ENCODE data around the gene RGPD3.
"Not testable (repeated sequence)": the region's sequence is repeated elsewhere in the genome, so short reads cannot be mapped to it uniquely, and the experiment has no call there.

- TF ChIP-seq CTCF (IDR thresholded peaks at IDR 0.05; ENCODE audit: poor library complexity, severe bottlenecking); TAF1 (IDR thresholded peaks at IDR 0.05; ENCODE audit: low read depth); REST (IDR thresholded peaks at IDR 0.05; ENCODE audit: borderline replicate concordance); RAD21 (conservative IDR thresholded peaks at IDR 0.05): not testable (repeated sequence)
These were observed 11.3 kb upstream of the RGPD3 start for GRCh38 chr2:106479563-106479962.
